NCI-H1417 treated with DMSO at 0.1 percent for 48 hours (cell line): Measurements from ENCODE around the gene CCHCR1.

Experiments
- DNase-seq: peaks from one replicate; lab custom pipeline; 2025; lab: John Stamatoyannopoulos, UW

Gene CCHCR1

DNA sequence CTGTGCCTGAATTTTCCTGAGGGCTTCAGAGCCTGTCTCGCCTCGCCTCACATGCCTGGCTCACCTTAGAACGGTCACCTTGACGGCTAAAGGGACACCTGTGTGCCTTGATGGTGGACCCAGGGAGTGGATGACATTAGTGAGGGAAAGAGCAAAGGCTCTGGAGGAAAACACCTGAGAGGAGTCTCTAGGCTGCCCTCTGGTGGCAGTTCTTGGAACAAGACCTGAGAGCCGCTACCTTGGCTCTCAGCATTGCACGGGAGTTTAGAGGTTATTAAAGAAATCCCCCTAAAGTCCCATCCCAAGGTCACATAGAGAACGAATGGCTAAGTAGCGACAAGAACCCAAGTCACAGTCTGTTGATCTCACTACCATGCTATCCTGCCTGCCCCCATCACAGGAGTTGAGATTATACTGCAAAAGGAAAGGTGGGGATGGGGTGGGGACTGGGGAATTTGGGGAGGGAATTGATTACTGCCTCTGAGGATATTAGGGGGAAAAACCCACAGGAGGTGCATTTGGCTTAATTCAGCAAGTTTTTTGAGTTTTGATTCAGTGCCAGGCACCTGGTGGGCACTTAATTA lies 29.4 kb downstream of the CCHCR1 start:
- no peak for DNase-seq

DNA sequence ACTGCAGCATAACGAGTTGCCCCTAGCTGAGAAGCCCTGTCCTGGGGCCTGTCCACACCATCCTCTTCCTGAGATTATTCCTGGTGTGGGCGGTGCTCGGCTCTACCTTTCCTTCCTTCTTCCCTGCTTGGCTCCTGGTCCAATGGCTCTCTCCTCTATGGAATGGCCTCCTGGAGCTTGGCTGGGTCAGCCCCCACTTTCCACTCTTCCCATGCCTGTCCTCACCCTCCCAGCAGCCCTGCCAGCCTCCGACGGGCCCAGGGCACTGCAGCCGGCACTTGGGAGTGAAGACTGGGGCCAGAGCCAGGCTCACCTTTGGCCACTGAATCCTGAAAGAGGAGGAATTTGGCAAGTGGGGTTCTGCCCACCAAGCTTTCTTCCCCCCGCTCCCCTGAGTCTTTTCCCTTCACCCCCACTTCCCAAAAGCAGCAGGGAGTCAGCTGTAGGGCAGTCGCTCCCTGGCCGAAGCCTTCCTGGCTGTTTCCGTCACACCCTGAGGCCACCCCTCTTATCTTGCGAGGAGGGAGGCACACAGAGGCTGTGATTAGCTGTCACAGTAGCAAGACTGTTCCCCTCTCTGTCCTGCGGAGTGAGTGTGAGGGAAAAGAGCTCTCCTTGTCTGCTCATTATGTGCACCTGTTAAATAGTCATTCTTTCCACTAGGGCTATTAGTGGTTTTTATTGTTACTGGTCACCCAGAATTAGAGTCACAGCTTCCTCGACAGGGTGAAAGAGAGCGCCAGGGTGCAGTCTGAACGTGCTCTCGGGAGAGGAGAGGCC lies 31.0 kb downstream of the CCHCR1 start:
- no peak for DNase-seq

DNA sequence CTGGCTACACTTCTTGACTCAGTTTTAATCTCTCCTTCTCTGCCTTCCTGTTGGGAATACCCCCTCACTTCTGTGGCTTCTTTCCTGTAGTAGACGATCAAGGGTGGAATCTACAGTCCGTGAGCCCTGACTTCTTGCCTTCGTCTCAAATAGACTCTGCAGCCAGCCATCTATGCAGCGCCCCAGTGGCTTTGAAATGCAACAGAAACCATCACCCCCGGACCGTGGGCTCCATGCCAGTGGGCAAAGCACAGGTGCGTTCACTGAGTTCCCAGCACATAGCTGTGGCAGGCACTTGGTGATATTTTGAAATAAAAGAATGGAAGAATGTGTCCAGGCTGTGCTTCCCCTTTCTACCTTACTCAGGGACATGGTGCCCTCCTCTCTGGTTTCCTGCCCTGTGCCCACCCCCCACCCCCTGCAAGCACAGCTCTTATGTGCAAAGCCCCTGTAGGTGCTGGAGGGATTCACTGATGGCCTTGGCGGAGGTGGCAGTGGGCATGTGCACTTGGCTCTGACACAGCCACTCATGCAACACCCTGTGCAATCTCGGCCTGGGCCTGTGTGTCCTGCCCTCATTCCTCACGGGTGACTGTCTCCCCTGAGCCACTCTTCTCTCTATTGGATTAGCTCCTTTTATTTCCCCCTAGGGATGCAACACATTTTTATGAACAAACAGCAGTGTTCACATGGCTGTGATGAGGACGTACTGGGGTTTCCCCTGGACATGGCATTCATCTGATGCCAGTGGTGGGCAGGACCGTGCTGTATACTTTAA lies 31.8 kb downstream of the CCHCR1 start:
- DNase-seq, result no peak

DNA sequence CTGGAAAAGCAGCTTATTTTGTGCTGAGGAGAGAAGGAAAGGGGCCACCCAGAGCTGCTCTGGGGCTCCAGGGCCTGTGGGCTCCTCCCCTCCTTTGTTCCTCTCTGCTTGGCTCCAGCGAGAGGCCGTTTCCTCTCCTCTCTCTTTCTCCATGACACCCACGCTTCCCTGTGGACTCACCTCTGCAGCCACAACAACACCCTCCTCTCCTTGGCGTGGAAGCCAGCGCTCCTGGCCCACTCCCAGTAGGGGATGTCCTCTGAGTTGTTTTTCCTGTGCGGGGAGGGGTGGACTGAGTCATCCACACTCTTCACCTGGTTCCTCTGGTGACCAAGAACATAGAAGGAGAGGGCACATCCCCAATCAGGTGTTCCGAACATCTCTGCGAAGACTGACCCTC lies 32.4 kb downstream of the CCHCR1 start:
- DNase-seq, result no peak

DNA sequence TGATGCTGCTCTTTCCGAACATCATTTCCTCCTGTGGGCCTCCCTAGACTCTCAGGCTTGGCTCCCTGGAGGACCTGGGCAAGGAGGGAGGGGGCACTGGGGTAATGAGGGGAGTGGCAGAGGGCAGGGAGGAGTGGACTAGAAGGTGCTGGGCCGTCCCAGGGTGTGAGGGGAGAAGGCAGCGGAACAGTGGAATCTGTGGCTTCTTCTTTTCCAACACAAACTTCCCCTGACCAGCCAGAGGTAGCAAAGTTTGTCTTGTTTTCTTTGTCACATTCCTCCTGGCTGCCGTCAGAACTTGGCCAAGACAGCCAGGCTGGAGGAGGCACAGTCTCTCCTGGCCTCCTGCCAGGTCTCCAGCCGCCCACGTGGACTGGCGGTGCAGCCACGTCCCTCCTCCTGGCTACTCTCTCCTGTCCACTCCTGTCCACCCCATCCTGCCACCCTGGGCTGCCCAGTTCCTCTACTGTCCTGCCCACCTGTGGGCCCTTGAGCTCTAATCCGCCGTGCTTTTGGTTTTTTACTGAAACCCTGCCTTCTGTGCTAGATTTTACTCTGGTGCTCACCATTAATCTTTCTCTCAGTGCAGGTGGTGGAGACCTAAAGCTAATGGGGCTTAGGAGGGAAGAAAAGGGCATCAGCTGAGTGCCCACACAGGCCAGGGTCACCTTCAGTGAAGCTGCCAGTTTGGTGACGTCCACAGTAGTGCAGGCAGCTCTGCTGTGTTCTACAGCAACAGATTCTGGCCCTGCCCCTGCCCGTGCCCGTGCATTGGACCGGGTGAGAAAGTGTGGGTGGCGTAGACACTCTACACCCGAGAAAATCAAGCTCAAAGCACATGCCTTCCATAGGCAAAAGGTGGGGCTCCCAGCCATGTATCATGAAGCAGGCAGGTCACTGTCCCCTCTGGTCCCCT lies 34.6 kb downstream of the CCHCR1 start:
- no peak for DNase-seq

DNA sequence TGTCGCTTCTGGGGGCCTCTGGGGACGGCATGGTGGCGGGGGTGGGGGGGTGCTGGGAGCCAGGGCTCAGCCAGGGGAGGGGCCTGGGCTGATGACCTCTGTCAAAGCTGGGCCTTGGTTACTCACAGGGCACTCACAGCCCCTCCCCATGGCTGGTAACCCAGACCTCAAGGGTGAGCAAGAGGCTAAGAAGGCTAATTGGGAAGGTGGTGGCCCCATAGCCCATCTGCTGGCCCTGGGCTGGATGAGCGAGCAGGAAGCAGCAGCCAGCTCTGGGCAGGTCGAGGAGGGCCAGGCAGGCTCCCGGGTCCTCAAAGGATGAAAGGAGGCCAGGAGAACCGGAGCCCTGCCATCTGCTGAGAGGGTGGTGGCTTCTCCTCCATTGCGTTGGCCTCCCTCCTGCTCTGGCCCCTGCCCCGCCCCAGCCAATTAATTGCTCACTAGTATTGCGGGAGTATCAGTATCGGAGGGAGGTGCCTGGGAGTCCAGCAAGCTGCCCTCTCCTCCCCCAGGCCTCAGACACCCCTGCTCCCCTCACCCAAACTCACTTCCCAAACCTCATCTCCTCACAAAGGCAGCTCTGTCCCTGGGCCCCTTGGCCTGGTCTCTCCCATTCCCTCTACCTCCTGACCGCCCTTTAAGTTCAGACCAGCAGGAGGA lies 36.3 kb downstream of the CCHCR1 start:
- DNase-seq, result no peak

DNA sequence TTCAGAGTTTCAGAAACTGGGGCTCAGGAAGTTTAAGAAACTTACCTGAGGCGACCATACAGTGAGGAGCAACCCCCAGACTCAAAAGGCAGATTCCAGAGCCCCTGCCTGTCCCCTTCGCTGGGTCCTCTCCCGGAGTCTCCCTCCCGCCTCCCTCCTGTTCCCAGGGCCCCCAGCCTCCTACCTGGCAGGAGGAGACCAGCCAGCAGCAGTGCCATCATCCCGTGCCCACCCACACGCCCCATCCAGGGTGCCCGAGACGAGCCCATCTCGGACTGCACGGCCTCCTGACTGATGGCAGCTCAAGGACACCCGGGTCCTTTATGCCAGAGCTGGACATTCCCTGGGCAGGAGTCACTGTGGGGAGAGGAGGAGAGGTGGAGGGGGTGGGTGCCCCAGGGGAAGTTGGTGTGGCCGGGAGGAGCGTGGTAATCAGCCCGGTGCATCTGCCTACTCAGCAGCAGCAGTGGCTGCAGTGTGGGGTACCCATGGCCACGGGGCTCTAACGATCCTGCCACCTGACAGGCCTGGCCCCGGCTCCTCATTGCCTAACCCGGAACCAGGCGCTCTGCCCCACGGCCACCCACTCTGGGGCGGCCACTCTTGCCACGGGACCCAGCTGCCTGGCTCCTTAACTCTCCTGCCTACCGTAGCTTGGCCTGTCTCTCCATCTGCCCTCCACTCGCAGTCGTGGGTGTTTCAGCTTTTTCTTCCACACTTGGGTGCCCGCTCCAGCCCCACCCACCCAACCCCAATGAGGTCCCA lies 37.3 kb downstream of the CCHCR1 start, which contains the start of gene CDSN:
Gene CDSN, minus strand, starts transcription at position 296 of the 765 bp plus-strand sequence. Its CDS starts 27 bp downstream, at position 269.
- DNase-seq, result no peak

DNA sequence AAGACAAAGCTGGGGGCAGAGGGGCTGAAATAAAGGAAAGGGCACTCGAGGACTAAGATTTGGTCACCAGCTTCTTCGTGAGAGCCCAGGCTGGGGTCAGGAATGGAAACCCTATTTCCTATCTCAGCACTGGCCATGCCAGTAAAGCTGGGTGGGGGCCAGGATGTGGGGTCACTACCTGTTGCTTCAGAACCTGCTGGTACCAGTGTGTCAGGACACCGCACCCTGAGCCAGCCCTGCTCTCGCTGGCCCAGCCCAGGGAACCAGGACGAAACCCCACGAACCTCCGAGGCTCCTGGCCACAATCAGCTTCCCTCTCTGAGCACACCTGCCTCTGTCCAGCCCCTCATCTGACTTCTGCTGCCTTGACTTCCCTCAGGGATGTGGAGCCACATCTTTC lies 39.4 kb downstream of the CCHCR1 start:
- no peak for DNase-seq

DNA sequence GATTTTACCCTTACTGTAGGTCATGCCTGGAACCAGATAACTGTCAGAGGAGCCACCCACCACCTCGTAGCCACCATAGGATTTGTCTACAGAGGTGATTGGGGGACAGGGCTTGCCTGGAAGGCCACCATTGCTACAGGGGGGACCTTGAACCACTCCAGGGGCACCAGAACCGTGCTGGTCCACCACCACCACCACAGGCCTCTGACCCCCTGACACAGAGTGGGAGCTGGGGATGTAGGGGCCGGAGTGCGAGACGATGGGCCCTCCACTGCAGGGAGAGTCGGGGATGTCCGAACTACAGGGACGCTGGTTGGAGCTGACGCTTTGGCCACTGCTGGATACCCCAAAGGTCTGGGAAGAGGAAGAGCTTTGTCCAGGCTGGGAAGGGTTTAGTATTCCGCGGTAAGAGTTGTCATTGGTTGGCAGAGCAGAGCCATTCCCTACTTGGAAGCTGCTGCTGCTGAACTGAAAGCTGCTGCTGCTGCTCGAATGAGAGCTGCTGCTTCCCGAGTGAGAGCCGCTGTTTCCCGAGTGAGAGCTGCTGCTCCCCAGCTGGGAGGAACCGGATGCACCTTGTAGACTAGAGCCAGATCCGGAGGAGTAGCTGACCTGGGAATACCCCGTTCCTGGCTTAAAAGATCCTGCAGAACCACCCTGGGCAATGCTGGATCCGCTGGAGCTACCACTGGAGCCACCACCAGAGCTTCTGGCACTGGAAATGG lies 40.8 kb downstream of the CCHCR1 start:
- no peak for DNase-seq

DNA sequence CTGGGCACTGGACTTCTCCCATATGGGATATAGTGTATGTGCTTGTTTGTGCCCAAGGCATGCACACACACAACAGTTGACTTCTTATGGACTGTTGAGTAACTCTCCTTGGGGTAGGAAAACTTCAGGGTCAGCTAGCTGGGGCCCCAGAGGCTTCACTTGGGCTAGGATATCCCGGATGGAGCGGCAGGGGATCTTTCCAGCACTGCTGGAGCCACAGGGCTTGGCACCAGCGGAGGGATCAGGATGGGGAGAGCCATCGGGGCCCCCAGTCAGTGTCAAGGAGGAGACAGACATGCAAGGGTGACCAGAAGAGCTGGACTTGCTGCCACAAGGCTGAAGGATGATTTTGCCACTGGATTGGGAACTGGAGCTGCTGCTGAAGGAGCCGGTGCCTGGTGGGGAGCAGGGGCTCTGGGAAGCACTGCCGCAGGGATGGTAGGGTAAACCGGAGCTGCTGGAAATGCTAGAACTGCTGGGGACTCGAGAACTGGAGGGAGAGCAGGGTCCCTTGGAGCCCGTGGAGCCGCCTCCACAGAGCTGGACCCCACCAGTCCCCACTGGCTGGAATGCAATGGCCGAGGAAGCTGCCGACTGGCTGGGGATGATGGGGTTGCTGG lies 41.6 kb downstream of the CCHCR1 start:
- no peak for DNase-seq

DNA sequence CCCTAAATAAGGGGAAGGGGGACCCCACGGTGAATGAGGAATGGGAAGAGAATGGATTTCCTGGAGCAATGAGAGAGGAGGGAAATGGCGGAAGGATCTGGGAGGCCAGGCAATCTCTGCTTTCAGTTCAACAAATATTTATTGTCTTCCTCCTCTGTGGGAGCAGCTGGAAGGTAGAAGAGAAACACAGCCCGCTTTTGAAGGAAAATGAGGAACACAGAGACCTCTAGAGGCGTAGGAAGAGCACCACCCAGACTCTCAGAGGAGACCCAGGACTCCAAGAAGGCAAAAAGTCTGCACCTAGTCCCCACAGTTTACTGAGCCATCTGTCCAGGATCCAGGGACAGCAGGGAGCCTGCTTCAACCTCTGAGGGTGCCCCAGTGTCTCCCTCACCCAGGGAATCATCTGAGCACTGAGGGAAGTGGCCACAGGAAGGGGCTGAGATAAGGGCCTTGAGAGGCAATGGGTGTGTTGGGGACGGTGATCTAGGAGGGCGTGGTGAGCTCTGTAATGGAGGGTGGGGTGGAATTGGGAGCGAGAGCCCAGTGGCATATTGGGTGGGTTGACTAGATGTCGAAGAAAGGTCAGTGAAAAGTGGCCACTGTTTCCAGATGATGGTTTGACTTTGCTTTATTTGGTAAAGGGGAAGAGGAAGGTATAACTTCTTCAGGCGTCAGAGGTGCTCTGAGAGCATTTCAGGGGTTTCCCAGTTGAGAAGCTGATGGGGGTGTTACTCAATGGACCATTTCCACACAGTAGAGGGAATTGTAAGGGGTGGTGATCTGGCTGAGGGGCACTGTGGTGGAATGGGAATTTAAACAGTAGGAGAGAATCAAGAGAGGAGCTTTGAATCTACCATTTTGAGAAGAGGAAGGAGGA lies 42.4 kb downstream of the CCHCR1 start:
- DNase-seq, result no peak

DNA sequence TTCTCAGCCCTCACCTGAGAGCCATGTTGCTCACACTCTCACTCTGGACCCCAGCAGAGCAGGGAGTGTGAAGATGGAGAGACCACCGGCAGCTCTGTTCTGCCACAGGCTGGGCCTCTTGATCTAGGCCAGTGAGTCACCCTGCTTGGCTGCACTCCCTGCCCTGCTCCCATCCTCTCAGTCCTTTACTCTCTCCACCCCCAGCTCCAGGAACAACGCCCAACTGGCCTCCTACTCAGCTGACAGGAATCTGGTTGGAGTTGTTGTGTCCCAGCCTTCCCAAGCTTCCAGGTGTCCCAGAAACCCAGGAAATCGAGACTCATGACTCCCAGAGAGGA lies 43.1 kb downstream of the CCHCR1 start, which contains the start of gene PSORS1C1:
Gene PSORS1C1, plus strand, starts transcription at position 260 of the 338 bp plus-strand sequence. CDS start 14,833 bp downstream, outside the sequence.
- DNase-seq, result no peak

DNA sequence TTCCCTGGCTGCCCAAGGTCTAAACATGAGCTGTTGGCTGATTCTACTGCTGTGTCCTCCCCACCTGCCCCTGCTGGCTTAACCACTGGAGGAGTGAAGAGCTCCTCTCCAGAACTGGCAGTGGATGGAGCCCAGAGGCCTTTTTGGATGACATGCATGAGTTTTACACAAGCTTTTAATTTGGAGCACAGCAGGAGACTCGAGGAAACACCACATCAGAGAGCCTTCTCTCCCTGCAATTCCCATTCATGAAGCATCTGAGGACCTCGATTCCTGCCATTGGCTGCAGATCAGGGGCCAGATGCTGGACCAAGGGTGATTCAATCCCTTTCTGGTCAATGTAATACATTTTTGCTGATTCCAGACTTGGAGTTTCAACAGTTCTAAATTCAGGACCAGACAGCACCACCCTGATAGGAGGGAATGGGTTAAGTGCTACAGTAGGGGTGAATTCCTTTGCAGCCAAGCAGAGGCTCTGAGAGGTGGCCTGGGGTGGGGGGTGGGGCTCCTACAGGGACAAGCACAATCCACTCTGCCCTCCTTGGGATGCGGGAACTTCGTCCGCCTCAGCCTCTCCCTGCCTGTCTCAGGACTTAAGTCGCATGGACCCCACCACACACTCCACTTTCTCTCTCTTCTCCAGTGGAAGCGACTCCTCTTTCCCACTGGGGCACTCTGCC lies 43.6 kb downstream of the CCHCR1 start:
- DNase-seq, result no peak

DNA sequence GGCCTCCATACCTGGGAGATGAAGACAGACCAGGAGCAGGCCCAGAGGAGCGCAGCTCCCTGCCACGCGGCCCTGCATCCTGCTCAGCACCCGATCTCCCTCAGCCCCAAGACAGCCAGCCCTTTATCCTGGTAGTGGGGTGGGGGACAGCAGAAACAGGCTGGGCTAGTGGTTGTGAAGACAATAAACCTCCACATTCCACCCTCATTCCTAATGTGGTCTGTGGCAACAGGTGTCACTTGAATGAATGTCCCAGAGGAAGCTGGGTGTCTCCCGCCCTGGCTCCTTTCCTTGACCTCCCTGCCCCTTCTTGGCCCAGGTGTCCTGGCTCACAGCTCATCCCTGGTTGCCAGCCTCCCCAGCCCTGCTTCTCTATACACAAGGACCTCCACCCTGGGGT lies 45.1 kb downstream of the CCHCR1 start, which contains the start of gene C6orf15:
Gene C6orf15, minus strand, starts transcription at position 98 of the 400 bp plus-strand sequence. Its CDS starts 20 bp downstream, at position 78.
- DNase-seq, result no peak

DNA sequence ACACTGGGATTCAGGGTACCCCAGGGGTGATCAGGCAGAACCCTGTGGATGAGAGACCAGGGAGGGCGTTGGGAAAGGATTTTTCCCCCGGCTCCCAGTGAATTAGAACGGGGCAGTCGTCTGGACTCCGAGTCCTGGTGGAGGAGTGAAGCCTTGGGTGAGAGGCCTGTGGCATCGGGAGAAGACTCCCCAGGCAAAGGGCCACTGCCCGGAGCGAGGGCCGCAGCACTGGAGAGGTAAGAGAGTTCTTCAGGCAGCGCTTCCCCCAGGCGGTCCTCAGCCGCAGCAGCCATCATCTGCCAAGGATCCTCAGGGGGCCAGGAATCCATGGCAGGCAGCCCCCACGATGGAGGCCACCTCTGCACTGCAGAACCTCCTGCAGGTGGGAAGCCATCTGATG lies 45.9 kb downstream of the CCHCR1 start:
- DNase-seq, result no peak

DNA sequence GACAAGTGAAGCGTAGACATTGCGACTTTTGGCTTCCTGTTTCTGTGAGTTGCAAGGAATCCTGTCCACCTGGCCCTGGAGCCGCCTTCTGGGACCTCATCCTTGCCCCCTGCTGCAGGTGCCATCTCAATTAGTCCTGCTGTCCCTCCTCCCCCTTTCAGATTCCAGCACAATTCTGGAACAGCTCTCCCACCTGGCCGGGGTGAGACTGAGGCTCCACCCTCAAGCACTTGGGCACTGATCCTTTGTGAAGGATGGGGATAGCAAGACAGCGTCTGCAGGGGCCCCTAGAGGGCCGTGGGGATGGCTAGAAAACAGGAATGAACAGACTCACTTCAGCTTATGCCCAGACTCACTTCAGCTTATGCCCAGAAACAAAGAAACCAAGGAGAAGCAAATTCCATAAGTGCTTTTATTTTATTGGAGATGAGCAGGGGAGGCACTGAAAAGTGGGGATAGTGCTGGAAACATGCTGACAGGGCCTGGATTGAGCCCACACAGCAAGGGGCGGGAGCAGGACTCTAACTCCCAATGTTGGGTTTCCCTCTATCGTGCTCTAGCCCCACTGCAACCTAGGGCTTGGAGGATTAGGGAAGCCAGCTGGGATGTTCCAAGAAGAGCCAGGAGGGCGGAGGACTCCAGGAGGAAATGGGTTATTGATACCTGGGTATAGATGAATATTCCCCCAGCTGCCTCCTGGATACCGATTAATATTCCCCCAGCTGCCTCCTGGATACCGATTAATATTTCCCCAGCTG lies 46.6 kb downstream of the CCHCR1 start:
- DNase-seq, result no peak

DNA sequence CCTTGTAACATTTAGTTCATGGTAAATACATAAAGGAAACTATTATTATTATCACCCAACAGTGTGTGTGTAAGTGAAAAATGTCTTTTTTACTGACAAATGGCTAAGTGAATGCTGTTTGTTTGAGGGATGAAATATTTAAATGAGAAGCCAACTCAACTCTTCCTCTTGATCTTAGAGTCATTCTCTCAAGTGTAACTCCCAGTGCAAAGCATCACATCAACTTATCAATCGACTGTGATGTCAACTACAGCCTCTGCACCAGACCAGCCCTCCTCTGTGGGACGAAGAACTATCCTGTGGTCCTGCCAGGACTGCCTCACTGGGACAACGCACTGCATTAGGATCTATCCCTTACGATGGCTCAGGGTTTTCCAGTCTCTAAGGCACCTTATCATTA lies 50.5 kb downstream of the CCHCR1 start:
- no peak for DNase-seq
